RPMI7951 (cell line): ENCODE measurements around the gene SLC34A3. TPM values are rescaled to one million over a fixed set of nuclear protein-coding genes. Genes with fewer than 3 reads are reported as not detected.
A peak's percentile ranks its signal among the peaks of the same experiment; 100 is the strongest.

Experiments
- DNase-seq: peaks from one replicate; pipeline ENCODE4 v3.0.0-alpha.2; 2012; ENCODE audit warnings: low read depth
- total RNA-seq: library from RNA; depleted of rRNA; stranded (reverse); fragments of >200 nt; shearing (Covaris generic); gene quantifications from 2 replicates; pipeline ENCODE4 v1.2.3, GENCODE V29; 2014

Gene SLC34A3
- total RNA-seq, 1 experiment from 2014 or later, result not detected

DNA sequence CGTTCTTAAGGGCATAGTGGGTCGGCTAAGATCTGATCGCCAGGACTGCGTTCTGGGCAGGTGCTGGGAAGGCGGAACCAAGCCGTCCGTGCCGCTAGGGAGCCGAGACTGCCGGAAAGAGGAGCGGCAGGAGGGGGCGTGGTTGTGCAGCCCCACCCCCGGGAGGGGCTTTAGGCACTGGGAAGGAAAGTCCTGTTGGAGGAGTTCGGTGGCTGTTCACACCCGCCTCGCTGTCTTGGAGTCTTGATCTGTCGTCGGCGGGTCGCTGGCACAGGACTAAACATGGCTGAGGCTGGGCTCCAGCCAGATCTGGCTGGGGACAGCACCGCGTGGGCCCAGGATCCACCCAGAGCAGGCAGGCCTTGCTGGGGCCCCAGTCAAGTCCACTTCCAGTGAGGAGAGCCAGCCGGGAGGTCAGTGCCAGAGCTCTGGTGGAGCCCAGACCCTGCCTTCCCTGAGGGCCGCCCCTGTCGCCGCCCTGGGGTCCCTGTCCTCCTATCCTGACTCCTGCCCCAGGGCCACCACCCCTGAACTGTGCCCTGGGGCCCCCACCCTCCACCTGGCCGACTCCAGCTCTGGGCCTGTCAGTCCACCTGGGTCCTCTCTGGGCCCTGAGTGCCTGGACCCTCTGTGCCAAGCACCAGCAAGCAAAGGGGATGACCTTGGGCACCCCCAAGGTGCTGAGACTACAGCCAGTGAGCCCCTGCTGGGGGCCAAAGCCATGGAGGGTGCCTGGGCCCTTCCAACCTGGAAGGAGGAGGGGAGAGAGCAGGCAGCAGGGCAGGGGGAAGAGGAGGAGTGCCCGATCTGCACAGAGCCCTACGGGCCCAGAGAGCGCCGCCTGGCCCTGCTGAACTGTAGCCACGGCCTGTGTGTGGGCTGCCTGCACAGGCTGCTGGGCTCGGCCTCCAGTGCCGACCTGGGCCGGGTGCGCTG, 13.2 kb upstream of the SLC34A3 start:
- DNase-seq, result no peak

DNA sequence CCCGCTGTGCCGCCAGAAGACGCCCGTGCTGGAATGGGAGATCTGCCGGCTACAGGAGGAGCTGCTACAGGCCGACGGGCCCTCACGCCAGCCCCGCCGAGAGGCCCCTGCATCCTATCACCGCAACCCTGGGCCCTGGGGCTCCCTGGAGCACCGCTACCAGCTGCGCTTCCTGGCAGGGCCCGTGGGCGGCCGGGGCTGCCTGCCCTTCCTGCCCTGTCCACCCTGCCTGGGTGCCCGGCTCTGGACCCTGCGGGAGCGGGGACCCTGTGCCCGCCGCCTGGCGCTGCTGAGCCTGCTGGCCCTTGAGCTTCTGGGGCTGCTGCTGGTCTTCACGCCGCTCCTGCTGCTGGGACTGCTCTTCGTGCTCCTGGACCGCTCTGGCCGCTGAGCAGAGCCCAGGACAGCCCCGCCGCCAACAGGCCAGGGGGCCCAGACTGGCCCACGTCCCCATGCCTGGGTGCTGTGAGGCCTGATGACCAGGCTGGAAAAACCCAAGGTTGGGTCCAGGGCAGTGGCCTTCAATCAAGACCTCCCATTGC, 12.4 kb upstream of the SLC34A3 start:
- no peak for DNase-seq

DNA sequence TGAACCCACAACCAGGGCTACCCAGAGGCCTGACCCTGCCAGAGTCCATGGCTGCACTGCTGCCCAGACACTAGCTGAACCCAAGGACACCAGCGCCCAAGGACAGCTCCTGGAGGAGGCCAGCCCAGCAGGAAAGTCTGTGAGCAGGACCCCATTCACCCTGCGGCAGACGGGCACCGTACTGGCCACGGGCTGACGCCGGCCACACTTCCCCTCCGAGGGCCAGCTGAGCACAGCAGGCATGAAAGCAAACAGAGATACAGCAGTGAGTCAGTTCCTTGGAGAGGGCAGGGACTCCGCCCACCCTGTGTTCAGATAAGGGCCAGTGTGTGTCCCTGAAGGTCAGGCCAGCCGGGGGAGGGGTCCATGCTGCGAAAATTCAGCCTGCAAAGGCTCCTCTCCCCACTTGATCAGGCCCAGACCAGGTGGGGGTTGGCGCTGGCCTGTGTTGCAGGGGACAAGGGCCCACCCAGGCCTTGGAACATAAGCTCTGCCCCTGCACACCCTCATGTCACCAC, 11.9 kb upstream of the SLC34A3 start:
- peak; percentile 37 for DNase-seq

DNA sequence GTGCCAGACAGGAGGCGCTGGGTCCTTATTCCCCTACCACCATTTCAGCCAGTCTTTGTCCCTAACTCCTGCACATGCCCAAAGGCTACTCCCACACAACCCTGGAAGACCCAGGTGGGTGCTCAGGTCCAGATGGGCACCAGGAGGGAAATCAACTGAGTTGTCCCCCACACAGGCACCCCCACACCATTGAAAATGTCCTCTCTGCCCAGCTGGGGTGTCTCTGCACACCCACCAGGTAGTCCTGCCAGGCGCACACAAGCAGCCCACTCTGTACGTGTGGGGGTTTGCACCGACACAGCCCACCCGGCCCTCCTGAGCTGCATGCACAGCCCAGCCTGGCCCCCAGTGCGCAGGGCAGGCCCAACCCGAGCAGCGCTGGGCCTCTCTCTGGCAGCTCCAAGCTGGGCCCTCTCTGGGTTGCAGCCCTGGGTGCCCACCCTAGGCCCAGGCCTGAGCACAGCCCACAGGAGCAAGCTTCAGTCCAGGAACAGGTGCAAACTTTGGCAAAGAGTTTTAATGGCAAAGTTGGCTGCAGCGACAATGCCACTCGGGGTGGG, 10.9 kb upstream of the SLC34A3 start:
- no peak for DNase-seq

DNA sequence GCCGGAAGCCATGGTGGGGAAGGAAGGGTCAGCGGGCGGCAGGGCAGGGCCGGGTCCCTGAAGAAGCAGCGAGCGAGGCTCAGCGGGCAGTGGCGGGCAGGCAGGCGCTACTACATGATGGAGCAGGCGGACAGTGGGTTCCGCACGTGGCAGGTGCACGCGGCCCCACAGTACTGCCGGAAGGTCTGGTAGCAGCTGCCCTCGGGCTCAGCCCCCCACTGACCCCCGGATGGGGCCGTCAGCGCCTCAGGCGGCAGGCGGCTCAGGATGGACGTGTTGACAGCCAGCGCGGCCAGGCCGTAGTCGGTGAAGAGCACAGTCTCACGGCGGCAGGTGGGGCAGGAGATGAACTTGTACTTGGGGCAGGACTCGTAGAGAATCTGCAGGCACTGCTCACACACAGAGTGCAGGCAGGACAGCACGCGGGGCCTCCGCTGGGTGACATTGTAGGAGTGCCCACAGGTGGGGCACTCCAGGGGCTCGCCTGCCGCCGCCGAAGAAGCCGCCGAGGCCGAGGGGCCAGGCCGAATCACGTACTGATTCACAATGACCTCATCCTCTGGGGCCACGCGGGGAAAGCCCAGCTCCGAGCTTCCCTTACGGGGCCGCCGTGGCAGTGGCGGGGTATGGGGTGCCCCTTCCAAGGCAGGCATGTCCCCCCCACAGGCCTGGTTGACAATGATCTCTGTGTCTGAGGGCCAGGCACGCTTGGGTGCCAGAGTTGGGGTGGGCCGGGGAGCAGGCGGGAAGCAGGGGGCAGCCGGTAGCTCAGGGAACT, 10.2 kb upstream of the SLC34A3 start:
- no peak for DNase-seq

DNA sequence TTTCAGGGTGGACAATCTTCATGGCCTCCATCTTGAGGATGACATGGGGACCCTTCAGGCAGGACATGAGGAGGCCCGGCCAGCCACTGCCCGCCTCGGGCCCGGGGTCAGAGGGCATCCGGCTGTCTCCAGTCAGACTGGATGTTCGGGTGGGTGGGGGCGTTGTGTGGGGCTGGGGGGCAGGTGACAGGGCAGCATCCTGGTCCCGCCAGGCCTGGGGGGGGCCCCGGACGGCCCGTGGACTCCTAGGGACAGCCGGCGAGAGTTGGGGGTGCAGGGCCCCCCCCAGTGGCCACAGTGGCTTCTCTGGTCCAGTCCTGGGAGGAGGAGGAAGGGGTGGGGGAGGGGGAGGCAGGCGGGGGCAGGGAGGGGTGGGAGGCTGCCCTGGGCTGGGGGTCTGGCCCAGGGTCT, 9.6 kb upstream of the SLC34A3 start:
- DNase-seq, result no peak

DNA sequence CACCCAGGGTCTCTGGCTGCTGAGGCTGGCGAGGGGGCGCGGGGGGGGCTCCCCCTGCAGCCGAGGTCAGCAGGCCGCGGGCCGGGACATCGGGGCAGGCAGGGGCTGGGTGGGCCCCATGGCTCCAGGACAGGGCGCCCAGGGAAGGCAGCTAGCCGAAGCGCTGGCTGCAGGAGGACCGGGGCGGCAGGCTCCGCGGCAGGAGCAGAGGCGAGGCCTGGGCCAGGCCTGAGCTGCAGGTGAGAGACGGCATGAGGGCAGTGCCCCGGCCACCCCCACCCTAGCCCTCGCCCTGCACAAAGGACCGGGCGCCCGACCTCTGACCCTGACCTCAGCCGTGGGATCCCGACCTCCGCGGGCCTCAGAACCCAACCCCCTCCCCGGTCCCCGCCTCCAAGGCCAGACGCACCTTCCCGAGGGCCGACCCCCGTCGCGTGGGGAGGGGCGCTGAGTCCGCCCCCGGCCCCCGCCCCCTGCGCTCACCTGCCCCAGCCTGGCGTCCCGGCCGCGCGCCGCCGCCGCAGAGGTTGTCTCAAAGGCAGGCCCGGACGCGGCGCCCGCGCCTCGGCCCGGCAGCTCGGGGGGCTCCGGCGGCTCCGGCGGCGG, 9.1 kb upstream of the SLC34A3 start:
- no peak for DNase-seq

DNA sequence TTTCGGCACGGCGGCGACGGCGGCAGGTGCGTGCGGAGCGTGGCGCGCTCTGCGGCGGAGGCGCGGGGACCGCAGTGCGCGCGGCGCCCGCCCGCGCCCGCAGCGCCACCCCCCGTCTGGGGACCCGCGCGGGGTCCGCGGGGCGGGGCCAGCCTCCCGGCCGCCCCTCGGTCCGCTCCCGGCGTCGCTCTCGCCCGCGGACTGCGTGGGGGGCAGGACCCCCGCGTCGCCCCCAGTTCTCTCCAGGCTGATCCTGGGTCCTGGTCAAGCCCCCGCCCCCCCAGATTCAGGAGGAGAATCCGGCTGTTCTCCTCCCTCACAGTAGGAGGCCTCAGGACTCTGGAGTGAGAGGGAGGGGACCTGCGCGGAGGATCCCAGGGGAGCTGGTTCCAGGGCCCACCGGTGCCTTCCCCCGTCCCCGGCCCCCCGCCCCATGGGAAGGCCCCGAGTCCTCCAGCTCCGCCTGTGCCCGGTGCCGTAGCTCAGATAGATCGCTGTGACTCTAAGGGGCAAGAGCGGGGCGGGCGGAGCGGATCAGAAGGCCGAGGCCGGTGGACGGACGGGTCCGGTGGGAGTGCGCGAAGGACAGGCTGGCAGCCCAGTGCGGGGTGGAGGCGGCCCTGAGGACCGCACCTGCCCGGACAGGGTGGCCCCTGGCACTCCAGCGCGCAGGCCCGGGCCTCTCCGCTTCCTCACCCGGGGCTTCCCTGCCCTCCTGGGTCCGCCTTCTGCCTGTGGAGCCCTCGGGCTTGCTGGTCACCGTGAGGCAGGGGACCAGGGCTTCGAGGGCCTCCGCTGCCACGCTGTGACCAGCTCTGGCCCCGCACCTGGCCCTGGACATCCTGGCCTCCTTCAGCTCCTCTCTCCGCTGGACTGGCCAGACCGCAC, 8.3 kb upstream of the SLC34A3 start, which contains the start of gene RNF208:
TSS of gene RNF208 (minus strand) at position 51 of the 888 bp plus-strand sequence. CDS start 1,028 bp downstream, outside the sequence.
- no peak for DNase-seq

DNA sequence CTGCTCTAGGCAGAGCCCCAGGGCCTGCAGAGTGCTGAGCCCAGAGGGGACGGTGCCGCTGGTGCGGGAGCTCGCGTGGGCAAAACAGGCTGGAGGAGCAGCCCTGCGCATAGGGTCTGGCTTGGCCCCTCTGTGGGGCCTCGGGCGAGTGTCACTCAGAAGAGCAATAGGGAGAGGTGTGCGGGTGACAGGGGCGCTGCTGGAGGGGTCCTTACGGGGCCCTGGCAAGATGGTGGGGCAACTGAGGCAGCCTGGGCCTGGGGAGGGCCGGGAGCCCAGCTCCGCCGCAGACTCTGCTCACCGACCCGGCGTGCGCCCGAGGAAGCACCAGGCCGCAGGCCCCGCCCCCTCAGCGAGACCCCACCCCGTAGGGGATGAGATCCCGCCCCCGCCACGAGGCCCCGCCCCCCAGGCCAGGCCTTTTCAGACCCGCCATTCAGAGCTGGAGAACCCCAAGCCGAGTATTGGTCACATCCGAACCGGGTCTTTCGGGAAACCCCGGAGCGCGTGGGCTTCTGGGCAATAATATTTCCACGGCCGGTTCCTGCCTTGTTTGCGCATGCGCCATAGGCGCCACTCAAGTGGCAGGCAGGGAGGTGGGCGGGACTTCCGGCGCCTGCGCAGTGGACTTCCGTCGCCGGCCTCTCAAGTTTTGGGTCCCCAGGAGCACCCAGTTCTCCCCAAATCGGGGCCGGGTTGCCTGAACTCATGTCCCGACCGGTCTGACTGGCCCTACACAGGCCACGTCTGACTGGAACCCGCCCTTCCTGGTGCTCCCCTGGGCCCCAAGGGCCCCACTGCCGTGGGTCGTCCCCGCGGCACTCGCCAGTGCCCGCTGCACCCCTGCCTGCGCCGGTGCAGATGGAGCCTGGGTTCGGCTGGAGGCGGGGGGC, 7.4 kb upstream of the SLC34A3 start:
- peak; percentile 96 for DNase-seq

DNA sequence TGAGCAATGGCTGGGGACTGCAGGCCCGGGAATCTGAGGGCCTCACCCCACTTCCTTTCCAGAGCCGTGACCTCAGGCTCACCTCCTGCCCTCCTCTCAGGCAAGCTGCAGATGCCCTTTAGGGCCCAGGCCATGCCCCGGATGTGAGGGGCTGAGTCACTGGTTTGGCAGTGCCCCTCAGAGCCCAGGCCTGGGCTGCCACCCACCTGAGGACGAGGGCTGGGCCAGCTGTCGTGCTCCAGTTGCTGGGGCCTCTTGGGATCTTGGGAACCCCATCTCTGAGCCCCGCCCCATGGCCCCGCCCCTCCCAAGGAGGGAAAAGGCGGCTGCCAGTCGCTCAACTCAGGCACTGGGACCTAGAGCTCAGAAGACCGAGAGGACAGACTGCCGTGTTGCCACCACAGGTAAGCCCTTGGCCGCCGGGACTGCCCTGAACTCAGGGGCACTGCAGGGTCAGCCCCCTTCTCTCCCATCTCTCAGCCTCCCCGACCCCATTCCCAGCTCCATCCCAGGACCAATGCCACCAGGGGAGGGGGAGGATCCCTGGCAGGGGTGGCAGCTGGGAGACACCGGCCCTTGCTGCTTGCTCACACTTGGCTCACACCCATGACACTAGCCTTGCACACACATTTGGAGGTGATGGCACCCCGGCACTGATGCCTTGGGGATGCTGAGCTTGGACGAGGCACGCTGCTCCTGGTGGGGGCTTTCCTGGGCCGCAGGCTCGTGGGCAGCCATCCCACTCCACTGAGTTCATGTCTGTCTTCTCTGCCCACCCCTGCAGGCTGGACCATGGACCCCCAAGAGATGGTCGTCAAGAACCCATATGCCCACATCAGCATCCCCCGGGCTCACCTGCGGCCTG, 5.6 kb upstream of the SLC34A3 start, which contains the start of gene CYSRT1:
TSS of gene CYSRT1 (plus strand) at position 345 of the 865 bp plus-strand sequence. CDS start at position 793, 448 bp downstream.
- DNase-seq, result no peak

DNA sequence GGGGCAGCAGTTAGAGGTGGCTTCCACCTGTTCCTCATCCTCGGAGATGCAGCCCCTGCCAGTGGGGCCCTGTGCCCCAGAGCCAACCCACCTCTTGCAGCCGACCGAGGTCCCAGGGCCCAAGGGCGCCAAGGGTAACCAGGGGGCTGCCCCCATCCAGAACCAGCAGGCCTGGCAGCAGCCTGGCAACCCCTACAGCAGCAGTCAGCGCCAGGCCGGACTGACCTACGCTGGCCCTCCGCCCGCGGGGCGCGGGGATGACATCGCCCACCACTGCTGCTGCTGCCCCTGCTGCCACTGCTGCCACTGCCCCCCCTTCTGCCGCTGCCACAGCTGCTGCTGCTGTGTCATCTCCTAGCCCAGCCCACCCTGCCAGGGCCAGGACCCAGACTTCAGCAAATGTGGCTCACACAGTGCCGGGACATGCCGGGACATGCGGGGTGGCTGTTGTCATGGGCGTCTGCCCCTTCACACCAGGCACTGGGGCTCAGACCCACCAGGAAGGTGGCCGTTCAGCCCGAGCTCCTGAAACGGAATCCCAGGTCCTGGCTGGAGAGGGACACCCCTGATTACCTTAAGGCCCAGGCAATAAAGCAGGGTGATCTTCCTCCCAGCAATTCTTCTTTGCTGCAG, 4.9 kb upstream of the SLC34A3 start:
- no peak for DNase-seq

DNA sequence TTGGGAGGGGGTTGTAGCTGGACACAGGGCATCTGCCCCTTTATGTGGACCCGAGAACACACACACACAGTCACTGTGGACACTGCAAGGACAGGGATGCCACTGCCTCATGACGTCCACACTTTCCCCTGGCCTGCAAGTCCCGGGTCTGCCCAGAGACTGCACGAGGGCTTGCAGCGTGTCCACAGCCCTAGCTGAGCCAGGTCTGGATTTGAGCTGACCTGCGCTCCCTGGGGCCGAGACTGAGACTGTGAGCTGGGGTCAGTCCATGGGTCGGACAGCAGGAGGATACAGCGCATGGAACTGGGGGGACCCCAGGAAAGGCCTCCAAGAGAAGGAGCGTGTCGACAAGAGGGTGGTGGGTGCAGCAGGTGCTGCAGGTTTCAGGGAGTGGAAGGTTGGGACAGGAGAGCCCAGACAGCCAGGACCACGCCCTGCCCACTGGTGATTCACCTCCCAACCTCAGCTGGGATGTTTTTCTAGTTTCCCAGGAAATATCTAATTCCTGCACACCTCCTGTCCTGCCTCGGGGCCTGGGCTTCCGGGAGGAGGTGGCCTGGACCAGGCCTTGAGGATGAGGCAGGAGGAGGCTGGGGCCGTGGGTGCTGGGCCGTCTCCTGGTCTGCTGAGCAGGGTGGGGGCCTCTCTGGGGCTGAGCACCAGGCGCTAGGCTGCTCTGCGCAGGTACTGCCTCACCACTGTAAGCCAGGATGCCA, 4.2 kb upstream of the SLC34A3 start:
- peak; percentile 41 for DNase-seq

DNA sequence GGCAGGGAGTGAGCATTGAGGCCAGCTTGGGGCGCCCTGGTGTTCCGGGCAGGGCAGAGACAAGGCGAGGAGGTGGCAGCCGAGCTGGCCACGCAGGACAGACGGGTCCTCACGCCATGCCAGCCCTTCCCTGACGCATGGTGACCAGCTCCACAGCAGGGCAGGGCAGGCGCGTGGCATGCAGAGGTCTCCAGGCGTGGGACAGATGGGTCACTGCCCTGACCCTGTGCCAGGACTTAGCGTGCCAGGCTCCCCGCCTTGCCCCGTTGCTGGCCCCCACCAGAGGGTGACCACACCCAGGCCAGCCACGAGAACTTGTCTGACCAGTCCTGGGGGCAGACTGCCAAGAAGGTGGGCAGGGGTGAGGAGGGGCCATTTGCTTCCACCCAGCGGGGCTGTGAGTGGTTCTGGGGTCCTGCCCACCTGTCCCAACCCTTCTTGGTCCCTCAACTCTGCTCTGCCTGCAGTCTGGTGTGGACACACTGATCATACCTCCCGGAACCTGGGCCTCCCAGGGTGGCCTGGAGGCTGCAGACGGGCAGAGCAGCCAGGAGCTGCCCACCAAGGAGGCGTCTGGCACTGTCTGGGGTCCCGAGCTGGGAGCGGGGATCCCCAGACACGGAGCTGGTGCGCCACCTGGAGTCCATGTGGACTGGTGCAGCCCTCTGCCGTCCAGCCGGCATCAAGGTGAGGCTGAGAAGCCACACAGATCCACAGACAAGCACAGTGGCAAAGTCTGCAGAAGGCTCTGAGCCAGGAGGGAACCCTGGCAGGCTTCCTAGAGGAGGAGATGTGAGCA, 3.4 kb upstream of the SLC34A3 start, which contains the start of gene RNF224:
TSS of gene RNF224 (plus strand) at position 449 of the 799 bp plus-strand sequence. CDS start 834 bp downstream, outside the sequence.
- DNase-seq, result peak; percentile 63

DNA sequence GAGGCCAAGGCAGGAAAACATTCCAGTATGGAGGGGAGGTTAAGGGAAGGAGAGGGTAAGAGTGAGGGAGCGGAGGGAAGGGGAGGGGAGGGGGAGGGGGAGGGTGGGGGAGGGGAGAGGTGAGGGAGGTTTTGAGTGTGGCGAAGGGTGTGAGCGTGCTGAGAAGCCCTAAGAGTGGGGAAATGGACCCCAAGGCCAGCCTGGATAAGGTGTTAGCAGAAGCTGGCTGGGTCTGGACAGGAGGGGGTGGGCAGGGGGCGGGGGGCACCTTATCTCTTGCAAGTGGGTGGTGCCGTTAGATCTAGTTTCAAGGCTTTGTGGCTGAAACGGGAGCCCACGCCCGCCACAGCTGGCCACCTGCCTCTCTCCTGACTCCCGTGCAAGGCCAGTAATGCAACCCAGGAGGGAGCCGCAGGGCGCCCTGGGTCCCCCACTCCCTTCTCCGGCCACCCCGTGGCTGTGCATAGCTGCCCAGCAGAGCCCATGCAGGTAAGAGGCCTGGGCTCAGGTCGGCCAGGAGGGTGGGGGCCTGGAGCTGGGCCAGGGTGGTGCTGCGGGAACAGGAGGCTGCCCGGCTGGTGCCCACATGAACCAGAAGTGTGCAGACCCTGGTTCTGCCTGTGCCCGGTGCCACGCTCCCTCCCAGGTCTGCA, 2.7 kb upstream of the SLC34A3 start:
- DNase-seq, result no peak

DNA sequence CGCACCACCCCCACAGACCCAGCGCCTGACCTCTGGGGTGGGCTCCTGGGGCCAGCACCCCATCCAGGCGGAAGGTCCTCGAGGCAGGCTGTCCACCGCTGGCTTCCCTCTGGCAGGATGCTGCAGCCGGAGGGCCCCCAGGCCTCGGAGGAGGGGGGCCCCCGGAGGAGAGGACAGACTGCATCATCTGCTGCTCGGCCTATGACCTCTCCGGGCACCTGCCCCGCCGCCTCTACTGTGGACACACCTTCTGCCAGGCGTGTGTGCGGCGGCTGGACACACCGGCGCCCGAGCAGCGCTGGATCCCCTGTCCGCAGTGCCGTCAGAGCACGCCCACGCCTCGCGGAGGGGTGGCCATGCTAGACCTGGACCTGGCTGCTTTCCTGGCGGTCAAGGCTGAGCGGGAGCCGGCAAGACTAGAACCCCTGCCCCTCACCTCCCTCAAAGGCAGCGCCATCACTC, 2.2 kb upstream of the SLC34A3 start:
- no peak for DNase-seq
